ENCODE measurements around the gene BICRA. TPM values are rescaled to one million over a fixed set of nuclear protein-coding genes. Genes with fewer than 3 reads are reported as not detected.

Gene BICRA
- total RNA-seq, 1 donor from 2014 or later = 55.5 TPM

- peaks cover 13% of the 10 kb centered on the region for H3K27me3 Mint-ChIP-seq (ENCODE audit: unreplicated experiment)
- TF ChIP-seq, protein P1, sequence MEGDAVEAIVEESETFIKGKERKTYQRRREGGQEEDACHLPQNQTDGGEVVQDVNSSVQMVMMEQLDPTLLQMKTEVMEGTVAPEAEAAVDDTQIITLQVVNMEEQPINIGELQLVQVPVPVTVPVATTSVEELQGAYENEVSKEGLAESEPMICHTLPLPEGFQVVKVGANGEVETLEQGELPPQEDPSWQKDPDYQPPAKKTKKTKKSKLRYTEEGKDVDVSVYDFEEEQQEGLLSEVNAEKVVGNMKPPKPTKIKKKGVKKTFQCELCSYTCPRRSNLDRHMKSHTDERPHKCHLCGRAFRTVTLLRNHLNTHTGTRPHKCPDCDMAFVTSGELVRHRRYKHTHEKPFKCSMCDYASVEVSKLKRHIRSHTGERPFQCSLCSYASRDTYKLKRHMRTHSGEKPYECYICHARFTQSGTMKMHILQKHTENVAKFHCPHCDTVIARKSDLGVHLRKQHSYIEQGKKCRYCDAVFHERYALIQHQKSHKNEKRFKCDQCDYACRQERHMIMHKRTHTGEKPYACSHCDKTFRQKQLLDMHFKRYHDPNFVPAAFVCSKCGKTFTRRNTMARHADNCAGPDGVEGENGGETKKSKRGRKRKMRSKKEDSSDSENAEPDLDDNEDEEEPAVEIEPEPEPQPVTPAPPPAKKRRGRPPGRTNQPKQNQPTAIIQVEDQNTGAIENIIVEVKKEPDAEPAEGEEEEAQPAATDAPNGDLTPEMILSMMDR (IDR thresholded peaks at IDR 0.05; ENCODE audit: partially characterized antibody, unreplicated experiment) = no peak
- H3K27ac Mint-ChIP-seq (ENCODE audit: unreplicated experiment) = no peak overlapping the region
- H3K4me1 Mint-ChIP-seq (ENCODE audit: low read depth, unreplicated experiment) = peaks cover 6% of the 10 kb centered on the region
- no peak overlapping the region for H3K4me3 Mint-ChIP-seq (ENCODE audit: unreplicated experiment)
- peaks cover 3% of the 10 kb centered on the region for H3K9me3 Mint-ChIP-seq (ENCODE audit: unreplicated experiment)
- H3K36me3 Mint-ChIP-seq (ENCODE audit: unreplicated experiment) = no peaks in the 10 kb centered on the region
- peak; percentile 17 for DNase-seq
These were observed 85.7 kb downstream of the BICRA start for GRCh38 chr19:47694466-47695273.

DNA sequence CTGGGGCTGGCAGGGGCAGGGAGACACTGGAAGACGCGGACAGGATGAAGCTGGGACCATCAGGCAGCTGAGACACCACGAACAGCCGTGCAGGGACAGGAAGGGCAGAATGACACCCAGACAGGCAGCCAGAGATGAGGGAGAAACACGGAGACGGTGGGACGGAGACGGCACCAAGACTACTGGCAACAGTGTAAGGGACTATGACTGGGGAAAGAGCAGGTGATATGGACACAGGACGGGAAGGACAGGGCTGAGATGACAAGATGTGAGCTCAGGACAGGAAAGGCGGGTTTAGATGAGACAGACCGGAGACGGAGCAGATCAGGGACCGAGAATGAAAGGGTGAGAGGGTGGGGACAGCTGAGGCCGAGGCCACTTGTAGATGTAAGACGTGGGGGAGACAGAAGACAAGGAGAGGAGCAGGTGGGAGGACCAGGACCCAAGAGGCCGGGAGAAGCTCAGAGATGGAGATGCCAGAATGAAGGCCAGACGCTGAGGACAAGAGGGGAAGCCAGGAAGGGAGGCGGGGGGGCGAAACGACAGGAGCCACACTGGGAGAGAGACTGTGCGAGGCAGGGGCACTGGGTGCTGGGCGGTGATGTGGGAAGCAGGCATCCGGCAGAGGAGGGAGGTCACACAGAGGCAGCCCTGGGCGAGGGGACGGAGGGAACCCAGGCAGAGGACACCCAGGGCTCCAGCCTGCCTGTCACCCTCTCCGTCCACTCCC is 86.8 kb downstream of the BICRA start:
- Mint-ChIP-seq H3K27ac (ENCODE audit: unreplicated experiment) (peak overlapping the region; percentile 34), H3K4me3 (ENCODE audit: unreplicated experiment) (peak overlapping the region; percentile 31), H3K36me3 (ENCODE audit: unreplicated experiment) (no peaks in the 10 kb centered on the region), H3K4me1 (ENCODE audit: low read depth, unreplicated experiment) (peaks cover 6% of the 10 kb centered on the region), H3K27me3 (ENCODE audit: unreplicated experiment) (peaks cover 13% of the 10 kb centered on the region), H3K9me3 (ENCODE audit: unreplicated experiment) (peaks cover 3% of the 10 kb centered on the region)
- TF ChIP-seq, protein P1 (IDR thresholded peaks at IDR 0.05; ENCODE audit: partially characterized antibody, unreplicated experiment) = no peak
- DNase-seq = no peak

GRCh38 chr19:47696635-47697034 is 87.7 kb downstream of the BICRA start:
- H3K36me3 Mint-ChIP-seq (ENCODE audit: unreplicated experiment) = no peaks in the 10 kb centered on the region
- H3K27ac Mint-ChIP-seq (ENCODE audit: unreplicated experiment) = no peak overlapping the region
- H3K4me3 Mint-ChIP-seq (ENCODE audit: unreplicated experiment) = no peak overlapping the region
- TF ChIP-seq, protein P1 (IDR thresholded peaks at IDR 0.05; ENCODE audit: partially characterized antibody, unreplicated experiment) = no peak
- H3K4me1 Mint-ChIP-seq (ENCODE audit: low read depth, unreplicated experiment) = peaks cover 6% of the 10 kb centered on the region
- DNase-seq = no peak
- H3K9me3 Mint-ChIP-seq (ENCODE audit: unreplicated experiment) = peaks cover 3% of the 10 kb centered on the region
- peaks cover 13% of the 10 kb centered on the region for H3K27me3 Mint-ChIP-seq (ENCODE audit: unreplicated experiment)

DNA sequence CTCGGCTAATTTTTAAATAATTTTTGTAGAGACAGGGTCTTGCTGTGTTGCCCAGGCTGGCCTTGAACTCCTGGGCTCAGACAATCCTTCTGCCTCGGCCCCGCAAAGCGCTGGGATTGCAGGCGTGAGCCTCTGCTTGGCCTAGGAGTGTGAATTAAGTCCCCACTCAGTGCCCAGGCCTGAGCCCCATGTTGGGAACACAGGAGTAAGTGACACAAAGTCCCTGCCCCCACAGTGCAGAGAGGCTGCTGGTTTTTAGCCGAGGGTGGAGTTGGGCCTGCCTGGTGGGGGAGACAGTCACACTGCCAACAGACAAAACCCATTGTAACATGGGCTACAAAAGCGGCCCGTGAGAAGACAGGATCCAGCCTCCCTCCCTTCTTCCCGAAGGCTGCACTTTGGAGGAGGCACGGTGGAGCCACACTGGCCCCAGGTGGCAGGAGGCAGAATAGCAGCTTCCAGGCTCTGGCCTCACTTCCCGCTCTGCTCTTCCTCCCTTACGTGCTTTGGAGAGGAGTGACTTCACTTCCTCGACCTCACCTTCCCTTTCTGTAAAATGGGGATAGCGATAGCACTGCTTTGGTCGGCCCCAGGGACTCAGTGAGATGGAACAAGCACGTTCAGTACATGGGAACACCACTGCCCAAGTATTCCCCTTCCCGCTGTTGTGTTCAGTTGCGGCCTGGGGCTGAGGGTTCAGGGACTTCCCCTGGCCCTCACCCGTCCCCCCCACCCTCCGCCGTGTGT is 89.1 kb downstream of the BICRA start:
- Mint-ChIP-seq H3K27me3 (ENCODE audit: unreplicated experiment) (peaks cover 15% of the 10 kb centered on the region), H3K9me3 (ENCODE audit: unreplicated experiment) (peaks cover 3% of the 10 kb centered on the region)

More for the DNA sequence above, 89.1 kb downstream of the BICRA start:
- peaks cover 6% of the 10 kb centered on the region for H3K4me1 Mint-ChIP-seq (ENCODE audit: low read depth, unreplicated experiment)
- peak overlapping the region; percentile 79 for H3K27ac Mint-ChIP-seq (ENCODE audit: unreplicated experiment)
- TF ChIP-seq, protein P1 (IDR thresholded peaks at IDR 0.05; ENCODE audit: partially characterized antibody, unreplicated experiment) = peak; percentile 90
- H3K4me3 Mint-ChIP-seq (ENCODE audit: unreplicated experiment) = no peak overlapping the region
- peak; percentile 86 for DNase-seq
- no peaks in the 10 kb centered on the region for H3K36me3 Mint-ChIP-seq (ENCODE audit: unreplicated experiment)
